ENCODE results near the gene MAN1A1. TPM values are rescaled to one million over a fixed set of nuclear protein-coding genes. Genes with fewer than 3 reads are reported as not detected.

MAN1A1 gene
- total and polyA plus RNA-seq, 4 donors: 11.7 to 60.4 (median 33.7) TPM

DNA sequence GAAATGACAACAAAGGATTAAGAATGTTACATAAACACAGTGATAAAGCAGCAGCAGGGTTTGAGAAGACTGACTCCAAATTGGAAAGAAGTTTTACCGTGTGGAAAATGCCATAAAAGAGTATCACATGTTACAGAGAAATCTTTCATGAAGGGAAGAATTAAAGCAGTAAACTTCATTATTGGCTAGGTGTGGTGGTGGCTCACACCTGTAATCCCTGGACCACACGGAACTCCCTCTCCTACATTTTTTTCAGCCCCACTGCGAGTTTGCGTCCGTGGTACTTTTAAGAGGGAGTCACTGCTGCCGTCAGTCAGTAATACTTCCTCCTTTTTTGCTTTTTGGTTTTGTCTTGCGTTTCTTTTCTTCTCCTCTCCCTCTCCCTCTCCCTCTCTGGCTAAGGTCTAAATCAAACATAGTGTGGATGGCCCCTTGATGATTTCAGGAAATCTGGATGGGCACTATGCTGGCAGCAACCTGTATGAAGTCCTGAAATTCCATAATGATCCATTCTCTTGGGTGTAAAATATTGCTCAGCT, 112.3 kb downstream of the MAN1A1 start:
- 88% methylated on average over 5 of the region's 7 CpGs for WGBS (ENCODE audit: insufficient coverage)
- no peaks in the 10 kb centered on the region for H3K4me1 ChIP-seq (ENCODE audit: control insufficient read depth, insufficient read depth, low read length)

DNA sequence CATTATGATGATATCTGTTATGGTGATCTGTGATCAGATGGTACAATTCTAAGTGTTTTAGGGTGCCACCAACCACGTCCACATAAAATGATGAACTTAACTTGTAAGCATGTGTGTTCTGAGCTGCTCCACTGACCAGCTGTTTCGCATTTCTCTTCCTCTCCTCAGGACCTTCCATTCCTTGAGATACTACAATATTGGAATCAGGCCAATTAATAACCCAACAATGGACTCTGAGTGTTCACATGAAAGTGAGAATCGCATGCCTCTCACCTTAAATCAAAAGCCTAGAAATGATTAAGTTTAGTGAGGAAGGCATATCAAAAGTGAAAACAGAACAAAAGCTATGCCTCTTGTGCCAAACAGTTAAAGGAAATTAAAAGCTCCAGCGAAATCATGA, 114.6 kb downstream of the MAN1A1 start:
- no CpG with 5 or more reads among the region's 4 CpGs for WGBS (ENCODE audit: insufficient coverage)

More for the DNA sequence above, 112.3 kb downstream of the MAN1A1 start:
- Histone ChIP-seq H3K27ac (ENCODE audit: low read depth, low read length) (no peak overlapping the region), H3K36me3 (ENCODE audit: control insufficient read depth, insufficient read depth, low read length) (no peaks in the 10 kb centered on the region), H3K27me3 (ENCODE audit: control insufficient read depth, insufficient read depth, low read length) (no peaks in the 10 kb centered on the region), H3K4me3 (ENCODE audit: low read depth, low read length) (no peak overlapping the region), H3K9me3 (ENCODE audit: control insufficient read depth, insufficient read depth, low read length) (peaks cover 2% of the 10 kb centered on the region)
- DNase-seq (ENCODE audit: low read depth in 4 of 6, low spot score in 6 of 6): no peak

DNA sequence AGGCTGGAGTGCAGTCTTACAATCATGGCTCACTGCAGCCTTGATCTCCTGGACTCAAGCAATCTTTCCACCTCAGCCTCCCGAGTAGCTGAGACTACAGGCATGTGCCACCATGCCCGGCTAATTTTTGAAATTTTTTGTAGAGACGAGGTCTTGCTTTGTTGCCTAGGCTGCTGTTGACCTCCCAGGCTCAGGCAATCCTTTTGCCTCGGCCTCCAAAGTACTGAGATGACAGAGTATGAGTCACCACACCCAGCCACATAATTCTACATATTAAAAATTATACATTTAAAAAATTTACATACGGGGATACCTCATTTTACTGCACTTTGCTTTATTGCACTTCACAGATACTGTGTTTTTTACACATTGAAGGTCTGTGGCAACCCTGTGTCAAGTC, 115.1 kb downstream of the MAN1A1 start:
- H3K9me3 ChIP-seq (ENCODE audit: control insufficient read depth, insufficient read depth, low read length): peaks cover 2% of the 10 kb centered on the region
- WGBS (ENCODE audit: insufficient coverage): 94% methylated on average over 3 of the region's 5 CpGs
- no peak for DNase-seq (ENCODE audit: low read depth in 4 of 6, low spot score in 6 of 6)
- H3K4me3 ChIP-seq (ENCODE audit: low read depth, low read length): no peak overlapping the region
- H3K36me3 ChIP-seq (ENCODE audit: control insufficient read depth, insufficient read depth, low read length): no peaks in the 10 kb centered on the region
- no peaks in the 10 kb centered on the region for H3K4me1 ChIP-seq (ENCODE audit: control insufficient read depth, insufficient read depth, low read length)
- H3K27ac ChIP-seq (ENCODE audit: low read depth, low read length): no peak overlapping the region
- no peaks in the 10 kb centered on the region for H3K27me3 ChIP-seq (ENCODE audit: control insufficient read depth, insufficient read depth, low read length)

More for the DNA sequence above, 114.6 kb downstream of the MAN1A1 start:
- no peak overlapping the region for H3K27ac ChIP-seq (ENCODE audit: low read depth, low read length)
- H3K4me1 ChIP-seq (ENCODE audit: control insufficient read depth, insufficient read depth, low read length): no peaks in the 10 kb centered on the region
- H3K27me3 ChIP-seq (ENCODE audit: control insufficient read depth, insufficient read depth, low read length): no peaks in the 10 kb centered on the region
- H3K9me3 ChIP-seq (ENCODE audit: control insufficient read depth, insufficient read depth, low read length): peaks cover 2% of the 10 kb centered on the region
- no peaks in the 10 kb centered on the region for H3K36me3 ChIP-seq (ENCODE audit: control insufficient read depth, insufficient read depth, low read length)
- no peak overlapping the region for H3K4me3 ChIP-seq (ENCODE audit: low read depth, low read length)
- no peak for DNase-seq (ENCODE audit: low read depth in 4 of 6, low spot score in 6 of 6)

DNA sequence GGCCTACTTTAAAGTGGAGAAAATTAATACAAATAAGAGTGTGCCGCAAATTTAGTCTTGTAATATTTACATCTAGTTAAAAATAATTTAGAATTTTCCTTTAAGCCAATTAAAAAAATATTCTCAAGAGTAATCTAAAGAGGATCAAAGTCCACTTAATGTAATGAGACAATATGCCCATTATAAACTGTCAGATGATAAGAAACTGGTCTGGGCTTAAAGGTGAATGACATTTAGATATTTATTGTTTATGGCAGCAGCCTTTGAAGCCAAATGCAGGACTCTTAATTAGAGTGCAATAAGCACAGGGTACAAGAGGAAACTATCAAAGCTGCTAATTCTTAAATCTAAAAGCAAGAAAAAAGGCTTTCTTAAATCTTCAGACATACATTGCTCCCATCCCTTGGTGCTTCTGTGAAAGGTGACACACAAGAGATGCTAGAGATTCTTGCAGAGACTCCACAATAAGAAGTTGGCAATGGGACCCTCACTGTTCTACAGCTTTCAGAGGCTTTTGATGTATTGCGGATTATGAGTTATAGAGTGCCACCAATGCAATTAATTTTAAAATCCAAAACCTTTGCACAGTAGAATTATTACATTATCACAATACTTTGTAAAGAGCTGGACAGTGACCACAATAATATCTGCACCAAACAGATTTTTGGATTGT, 116.1 kb downstream of the MAN1A1 start:
- Histone ChIP-seq H3K4me1 (ENCODE audit: control insufficient read depth, insufficient read depth, low read length) (no peaks in the 10 kb centered on the region), H3K27me3 (ENCODE audit: control insufficient read depth, insufficient read depth, low read length) (no peaks in the 10 kb centered on the region), H3K4me3 (ENCODE audit: low read depth, low read length) (no peak overlapping the region), H3K27ac (ENCODE audit: low read depth, low read length) (no peak overlapping the region), H3K9me3 (ENCODE audit: control insufficient read depth, insufficient read depth, low read length) (peaks cover 2% of the 10 kb centered on the region), H3K36me3 (ENCODE audit: control insufficient read depth, insufficient read depth, low read length) (no peaks in the 10 kb centered on the region)
- no CpG with 5 or more reads among the region's 2 CpGs for WGBS (ENCODE audit: insufficient coverage)
- DNase-seq (ENCODE audit: low read depth in 4 of 6, low spot score in 6 of 6): no peak

DNA sequence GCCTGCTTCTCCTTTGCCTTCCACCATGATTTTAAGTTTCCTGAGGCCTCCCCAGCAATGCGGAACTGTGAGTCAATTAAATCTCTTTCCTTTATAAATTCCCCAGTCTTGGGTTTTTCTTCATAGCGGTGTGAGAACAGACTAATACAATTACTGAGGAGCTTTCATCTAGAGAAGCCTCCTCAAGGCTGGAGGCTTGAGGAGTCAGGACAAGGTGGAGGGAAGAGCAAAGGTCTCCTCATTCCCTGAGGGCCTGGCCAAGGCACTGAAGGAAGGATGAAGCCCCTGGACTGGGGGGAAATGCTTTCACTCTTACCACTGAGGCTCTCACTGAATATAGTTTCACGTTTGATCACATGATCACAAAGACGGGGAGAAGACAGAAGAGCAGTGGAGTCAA, 118.2 kb downstream of the MAN1A1 start:
- Histone ChIP-seq H3K27me3 (ENCODE audit: control insufficient read depth, insufficient read depth, low read length) (no peaks in the 10 kb centered on the region), H3K27ac (ENCODE audit: low read depth, low read length) (no peak overlapping the region), H3K36me3 (ENCODE audit: control insufficient read depth, insufficient read depth, low read length) (no peaks in the 10 kb centered on the region), H3K9me3 (ENCODE audit: control insufficient read depth, insufficient read depth, low read length) (peaks cover 2% of the 10 kb centered on the region), H3K4me3 (ENCODE audit: low read depth, low read length) (no peak overlapping the region), H3K4me1 (ENCODE audit: control insufficient read depth, insufficient read depth, low read length) (no peaks in the 10 kb centered on the region)
- WGBS (ENCODE audit: insufficient coverage): 100% methylated on average over 1 of the region's 4 CpGs
- no peak for DNase-seq (ENCODE audit: low read depth in 4 of 6, low spot score in 6 of 6)

DNA sequence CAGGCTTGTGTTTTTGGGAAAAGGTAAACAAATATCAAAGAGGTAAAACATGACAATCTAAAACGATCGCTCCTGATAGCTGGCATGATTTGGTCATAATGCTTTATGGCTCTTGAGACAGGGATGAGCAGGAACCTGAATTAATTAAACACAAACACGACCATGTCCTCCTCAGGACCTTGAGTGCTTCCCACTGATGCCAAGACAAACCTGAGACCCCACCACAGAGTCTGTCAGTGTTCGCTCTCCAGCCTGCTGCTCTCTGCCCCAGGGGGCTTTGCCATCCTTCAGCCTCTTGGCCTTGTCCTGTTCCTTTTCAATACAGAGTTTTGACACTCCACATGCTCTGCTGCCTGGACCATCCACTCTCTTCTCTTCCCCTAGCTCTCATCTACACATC, 119.4 kb downstream of the MAN1A1 start:
- Histone ChIP-seq H3K27ac (ENCODE audit: low read depth, low read length) (no peak overlapping the region), H3K4me3 (ENCODE audit: low read depth, low read length) (no peak overlapping the region), H3K36me3 (ENCODE audit: control insufficient read depth, insufficient read depth, low read length) (no peaks in the 10 kb centered on the region), H3K9me3 (ENCODE audit: control insufficient read depth, insufficient read depth, low read length) (no peaks in the 10 kb centered on the region), H3K4me1 (ENCODE audit: control insufficient read depth, insufficient read depth, low read length) (no peaks in the 10 kb centered on the region), H3K27me3 (ENCODE audit: control insufficient read depth, insufficient read depth, low read length) (no peaks in the 10 kb centered on the region)
- no peak for DNase-seq (ENCODE audit: low read depth in 4 of 6, low spot score in 6 of 6)
- WGBS (ENCODE audit: insufficient coverage): 74% methylated on average over 3 of the region's 4 CpGs

DNA sequence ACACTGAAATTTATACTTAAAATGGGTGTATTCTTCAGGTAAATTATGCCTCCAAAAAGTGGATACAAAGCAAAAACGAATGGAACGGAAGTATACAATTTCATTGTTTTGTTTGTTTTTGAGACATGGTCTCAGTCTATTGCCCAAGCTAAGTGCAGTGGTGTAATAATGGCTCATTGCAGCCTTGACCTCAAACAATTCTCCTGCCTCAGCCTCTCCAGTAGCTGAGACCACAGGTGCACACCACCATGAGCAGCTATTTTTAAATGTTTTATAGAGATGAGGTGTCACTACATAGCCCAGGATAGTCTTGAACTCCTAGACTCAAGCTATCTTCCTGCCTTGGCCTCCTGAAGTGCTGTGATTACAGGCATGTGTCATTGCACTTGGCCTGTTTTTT, 122.2 kb downstream of the MAN1A1 start:
- DNase-seq (ENCODE audit: low read depth in 4 of 6, low spot score in 6 of 6): no peak
- no peak overlapping the region for H3K27ac ChIP-seq (ENCODE audit: low read depth, low read length)
- H3K27me3 ChIP-seq (ENCODE audit: control insufficient read depth, insufficient read depth, low read length): no peaks in the 10 kb centered on the region
- H3K36me3 ChIP-seq (ENCODE audit: control insufficient read depth, insufficient read depth, low read length): no peaks in the 10 kb centered on the region
- H3K4me1 ChIP-seq (ENCODE audit: control insufficient read depth, insufficient read depth, low read length): no peaks in the 10 kb centered on the region
- WGBS (ENCODE audit: insufficient coverage): no CpG with 5 or more reads among the region's 2 CpGs
- H3K4me3 ChIP-seq (ENCODE audit: low read depth, low read length): no peak overlapping the region
- no peaks in the 10 kb centered on the region for H3K9me3 ChIP-seq (ENCODE audit: control insufficient read depth, insufficient read depth, low read length)

DNA sequence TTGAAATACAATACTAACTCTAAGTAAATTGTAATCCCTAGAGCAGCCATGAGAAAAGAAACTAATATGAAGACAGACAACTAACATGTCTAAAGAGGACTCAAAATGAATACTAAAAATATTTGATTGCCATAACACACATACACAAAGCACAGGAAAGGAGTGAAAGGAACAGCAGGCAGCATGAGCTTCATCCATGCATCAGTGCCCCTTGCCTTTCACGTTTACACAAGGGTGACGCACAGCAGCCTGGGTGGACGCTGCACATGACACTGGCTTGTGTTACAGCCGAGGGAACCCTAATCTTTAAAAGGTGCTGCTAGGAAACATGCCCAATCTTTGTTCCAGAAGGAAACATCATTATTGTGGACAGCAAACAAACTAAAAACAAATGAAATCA, 123.5 kb downstream of the MAN1A1 start:
- Histone ChIP-seq H3K27me3 (ENCODE audit: control insufficient read depth, insufficient read depth, low read length) (no peaks in the 10 kb centered on the region), H3K4me1 (ENCODE audit: control insufficient read depth, insufficient read depth, low read length) (no peaks in the 10 kb centered on the region), H3K4me3 (ENCODE audit: low read depth, low read length) (no peak overlapping the region), H3K36me3 (ENCODE audit: control insufficient read depth, insufficient read depth, low read length) (no peaks in the 10 kb centered on the region), H3K27ac (ENCODE audit: low read depth, low read length) (no peak overlapping the region), H3K9me3 (ENCODE audit: control insufficient read depth, insufficient read depth, low read length) (no peaks in the 10 kb centered on the region)
- DNase-seq (ENCODE audit: low read depth in 4 of 6, low spot score in 6 of 6): no peak
- WGBS (ENCODE audit: insufficient coverage): 35% methylated on average over 4 of the region's 4 CpGs

DNA sequence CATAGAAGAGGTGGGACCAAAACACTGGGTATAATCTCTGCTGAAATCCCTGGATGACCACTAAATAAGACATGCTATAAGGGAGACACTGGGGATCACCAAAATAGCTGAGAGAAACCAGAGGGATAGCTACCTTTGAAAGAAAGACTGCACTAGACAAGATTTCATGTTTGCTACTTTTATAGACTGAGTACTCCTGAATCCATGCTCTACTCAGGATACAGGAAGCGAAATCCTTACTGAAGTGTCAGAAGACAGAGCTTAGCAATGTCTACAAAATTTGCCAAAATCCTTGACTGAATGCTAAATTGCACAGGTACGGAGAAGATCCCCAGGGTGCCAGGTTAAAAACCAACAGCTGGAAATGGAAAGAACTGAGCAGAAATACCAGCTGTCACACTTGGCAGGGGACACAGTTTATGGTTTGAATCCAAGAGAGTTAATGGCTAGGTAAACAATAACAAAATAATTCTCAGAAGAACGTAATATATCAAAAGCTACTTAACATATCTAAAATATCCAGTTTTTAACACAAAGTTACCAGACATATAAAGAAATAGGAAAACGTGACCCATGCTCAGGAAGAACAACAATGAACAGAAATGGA, 125.4 kb downstream of the MAN1A1 start:
- Histone ChIP-seq H3K27me3 (ENCODE audit: control insufficient read depth, insufficient read depth, low read length) (no peaks in the 10 kb centered on the region), H3K36me3 (ENCODE audit: control insufficient read depth, insufficient read depth, low read length) (no peaks in the 10 kb centered on the region), H3K4me1 (ENCODE audit: control insufficient read depth, insufficient read depth, low read length) (no peaks in the 10 kb centered on the region), H3K27ac (ENCODE audit: low read depth, low read length) (no peak overlapping the region), H3K4me3 (ENCODE audit: low read depth, low read length) (no peak overlapping the region), H3K9me3 (ENCODE audit: control insufficient read depth, insufficient read depth, low read length) (no peaks in the 10 kb centered on the region)
- WGBS (ENCODE audit: insufficient coverage): 90% methylated on average over 2 of the region's 4 CpGs
- DNase-seq (ENCODE audit: low read depth in 4 of 6, low spot score in 6 of 6): no peak

- Histone ChIP-seq H3K9me3 (ENCODE audit: control insufficient read depth, insufficient read depth, low read length) (no peaks in the 10 kb centered on the region), H3K36me3 (ENCODE audit: control insufficient read depth, insufficient read depth, low read length) (no peaks in the 10 kb centered on the region), H3K27ac (ENCODE audit: low read depth, low read length) (no peak overlapping the region), H3K4me3 (ENCODE audit: low read depth, low read length) (no peak overlapping the region), H3K4me1 (ENCODE audit: control insufficient read depth, insufficient read depth, low read length) (no peaks in the 10 kb centered on the region), H3K27me3 (ENCODE audit: control insufficient read depth, insufficient read depth, low read length) (no peaks in the 10 kb centered on the region)
- no peak for DNase-seq (ENCODE audit: low read depth in 4 of 6, low spot score in 6 of 6)
- WGBS (ENCODE audit: insufficient coverage): no CpG with 5 or more reads among the region's 1 CpG
Observed at GRCh38 chr6:119220452-119220851, 129.1 kb downstream of the MAN1A1 start.

All from spinal cord (tissue), 10 donors.